SK-N-SH (cell line): ENCODE results near the gene NLRP4. TPM values are rescaled to one million over a fixed set of nuclear protein-coding genes. Genes with fewer than 3 reads are reported as not detected.

Experiments used
- CTCF ChIA-PET: fragments of 300-600, 350-600 bp; formaldehyde crosslinking; extraction: SDS; loops from one replicate; lab custom pipeline; 2021; lab: Yijun Ruan, JAX
- POLR2A ChIA-PET: fragments of 350-600 bp; sonication (Branson Sonifier 250); formaldehyde crosslinking; extraction: SDS; loops from one replicate; lab custom pipeline; 2020; ENCODE audit warnings: antibody characterized with exemption, inconsistent platforms; lab: Yijun Ruan, JAX
- DNase-seq: peaks from one replicate; pipeline ENCODE4 v3.0.0; 2012
- H2AFZ ChIP-seq: fragments of 200-600 bp; sonication (generic); 2 replicates; pipeline ENCODE4 v1.8.1; 2016; ENCODE audit warnings: antibody characterized with exemption, mild to moderate bottlenecking, low read depth
- H3F3A ChIP-seq: fragments of 200-600 bp; sonication (generic); replicated peaks from 2 replicates; pipeline ENCODE3; 2016; ENCODE audit warnings: antibody characterized with exemption, mild to moderate bottlenecking; ENCODE audit not compliant: insufficient read depth
- H3K27ac ChIP-seq, 2 experiments: fragments of 200-500 bp in 1 of 2; fragments of 200-600 bp in 1 of 2; sonication (Bioruptor generic) in 1 of 2; sonication (generic), shearing (Covaris generic) in 1 of 2; 2 replicates each; pipeline versions ENCODE4 v1.5.1 to v1.6.1; 2014 to 2016; ENCODE audit warnings: low read depth in 2 of 2, inconsistent platforms in 1 of 2, low read length in 1 of 2, mild to moderate bottlenecking in 1 of 2, mixed read lengths in 1 of 2
- H3K27me3 ChIP-seq: fragments of 200-600 bp; sonication (generic), shearing (Covaris generic); 2 replicates; pipeline ENCODE4 v1.6.1; 2016; ENCODE audit warnings: mixed run types; ENCODE audit not compliant: insufficient read depth
- H3K36me3 ChIP-seq, 2 experiments: fragments of 200-500 bp in 1 of 2; fragments of 200-600 bp in 1 of 2; sonication (Bioruptor generic) in 1 of 2; sonication (generic) in 1 of 2; replicated peaks in 1 of 2; 2 replicates each; pipeline versions ENCODE3 to v1.5.1; 2014 to 2016; ENCODE audit warnings: low read length in 1 of 2, mild to moderate bottlenecking in 1 of 2; ENCODE audit not compliant: insufficient read depth in 2 of 2, control insufficient read depth in 1 of 2
- H3K4me1 ChIP-seq, 2 experiments: fragments of 200-500 bp in 1 of 2; fragments of 200-600 bp in 1 of 2; sonication (Bioruptor generic) in 1 of 2; sonication (generic), shearing (Covaris generic) in 1 of 2; 2 replicates each; pipeline versions ENCODE4 v1.5.1 to v1.6.1; 2014 to 2016; ENCODE audit warnings: low read depth in 1 of 2, low read length in 1 of 2, mixed run types in 1 of 2; ENCODE audit not compliant: insufficient read depth in 2 of 2, control insufficient read depth in 1 of 2
- H3K4me2 ChIP-seq: fragments of 200-600 bp; sonication (generic), shearing (Covaris generic); 2 replicates; pipeline ENCODE4 v1.6.1; 2017; ENCODE audit warnings: mixed run types
- H3K4me3 ChIP-seq, 2 experiments: fragments of 200-500 bp in 1 of 2; fragments of 200-600 bp in 1 of 2; sonication (Bioruptor generic) in 1 of 2; sonication (generic), shearing (Covaris generic) in 1 of 2; 2 replicates each; pipeline versions ENCODE4 v1.5.1 to v1.8.1; 2014 to 2016; ENCODE audit warnings: low read depth in 2 of 2, inconsistent platforms in 1 of 2, low read length in 1 of 2, mild to moderate bottlenecking in 1 of 2, mixed read lengths in 1 of 2, moderate library complexity in 1 of 2
- H3K79me2 ChIP-seq: fragments of 200-600 bp; sonication (generic); 2 replicates; pipeline ENCODE4 v1.8.1; 2017; ENCODE audit warnings: mild to moderate bottlenecking; ENCODE audit not compliant: insufficient read depth
- H3K9ac ChIP-seq: fragments of 200-600 bp; sonication (generic); 2 replicates; pipeline ENCODE4 v1.6.1; 2017; ENCODE audit warnings: mixed run types
- H3K9me2 ChIP-seq: fragments of 200-600 bp; sonication (generic); 2 replicates; pipeline ENCODE4 v1.6.1; 2017; ENCODE audit warnings: mixed run types
- H3K9me3 ChIP-seq: fragments of 200-600 bp; sonication (generic); 2 replicates; pipeline ENCODE4 v1.6.1; 2017; ENCODE audit warnings: mixed run types, mild to moderate bottlenecking, moderate library complexity
- H4K20me1 ChIP-seq: fragments of 200-600 bp; sonication (generic); 2 replicates; pipeline ENCODE4 v1.6.1; 2017; ENCODE audit warnings: mild to moderate bottlenecking, mixed run types; ENCODE audit not compliant: insufficient read depth
- EP300 ChIP-seq, 2 experiments: IDR thresholded peaks; 2 replicates each; pipeline versions ENCODE4 v1.4.0 to v1.6.1; 2012; ENCODE audit warnings: borderline replicate concordance in 1 of 2, low read depth in 1 of 2, low read length in 1 of 2
- FOSL2 ChIP-seq: IDR thresholded peaks from 2 replicates; pipeline ENCODE4 v1.4.0; 2012; ENCODE audit warnings: low read depth, mild to moderate bottlenecking, moderate library complexity, borderline replicate concordance
- FOXJ3 ChIP-seq: sonication (generic); formaldehyde crosslinking; IDR thresholded peaks from 2 replicates; pipeline ENCODE4 v1.5.1; 2020; ENCODE audit warnings: mild to moderate bottlenecking, missing genetic modification reagents
- GABPA ChIP-seq: IDR thresholded peaks from 2 replicates; pipeline ENCODE4 v1.4.0; 2012; ENCODE audit warnings: low read depth, mild to moderate bottlenecking
- GATA2 ChIP-seq: sonication (generic); formaldehyde crosslinking; IDR thresholded peaks from 2 replicates; pipeline ENCODE4 v1.5.0; 2020; ENCODE audit warnings: mild to moderate bottlenecking, missing genetic modification reagents
- MAX ChIP-seq: IDR thresholded peaks from 2 replicates; pipeline ENCODE4 v1.4.0; 2012; ENCODE audit warnings: low read depth
- NFIC ChIP-seq: IDR thresholded peaks from 2 replicates; pipeline ENCODE4 v1.4.0; 2012; ENCODE audit warnings: borderline replicate concordance
- POLR2AphosphoS5 ChIP-seq: IDR thresholded peaks from 2 replicates; pipeline ENCODE4 v1.6.1; 2012; ENCODE audit warnings: low read depth, low read length
- SIN3A ChIP-seq: IDR thresholded peaks from 2 replicates; pipeline ENCODE4 v1.6.1; 2012; ENCODE audit warnings: low read depth, mild to moderate bottlenecking, low read length, moderate library complexity, borderline replicate concordance
- SMC3 ChIP-seq: IDR thresholded peaks from 2 replicates; pipeline ENCODE4 v1.6.1; 2012; ENCODE audit warnings: low read depth, low read length, improper control_type of control experiment
- TAF1 ChIP-seq: IDR thresholded peaks from 2 replicates; pipeline ENCODE4 v1.6.1; 2012; ENCODE audit warnings: low read depth, mild to moderate bottlenecking, low read length, moderate library complexity, borderline replicate concordance
- TCF12 ChIP-seq: IDR thresholded peaks from 2 replicates; pipeline ENCODE4 v1.4.0; 2012
- TEAD4 ChIP-seq: IDR thresholded peaks from 2 replicates; pipeline ENCODE4 v1.4.0; 2012; ENCODE audit warnings: mild to moderate bottlenecking, borderline replicate concordance; ENCODE audit not compliant: insufficient read depth
- YY1 ChIP-seq: IDR thresholded peaks from 2 replicates; pipeline ENCODE4 v1.4.0; 2012; ENCODE audit warnings: low read depth, mild to moderate bottlenecking
- WGBS: methylation state at CpG from one replicate; pipeline ENCODE4 v1.1.6; 2017; ENCODE audit warnings: low lambda C conversion rate; 5-methylcytosine and 5-hydroxymethylcytosine counted together
- polyA plus RNA-seq, 3 experiments: library from polyadenylated mRNA; depleted of rRNA; stranded (reverse); fragments of >200 nt; gene quantifications; 2 replicates each; pipeline ENCODE4 v1.2.3, GENCODE V29; 2012
- TF ChIP-seq, protein P1 (sequence below): IDR thresholded peaks from 2 replicates; pipeline ENCODE4 v1.6.1; 2012; ENCODE audit warnings: mild to moderate bottlenecking, low read depth, low read length, moderate library complexity
- TF ChIP-seq, protein P2 (sequence below): fragments of 200-600 bp; sonication (generic); IDR thresholded peaks from 2 replicates; pipeline ENCODE4 v1.6.1; 2017; ENCODE audit warnings: antibody characterized with exemption, mild to moderate bottlenecking, moderate library complexity

Gene NLRP4
- polyA plus RNA-seq, 1 of the 3 experiments (the other 2 are of a cell fraction): 0.02 TPM

DNA sequence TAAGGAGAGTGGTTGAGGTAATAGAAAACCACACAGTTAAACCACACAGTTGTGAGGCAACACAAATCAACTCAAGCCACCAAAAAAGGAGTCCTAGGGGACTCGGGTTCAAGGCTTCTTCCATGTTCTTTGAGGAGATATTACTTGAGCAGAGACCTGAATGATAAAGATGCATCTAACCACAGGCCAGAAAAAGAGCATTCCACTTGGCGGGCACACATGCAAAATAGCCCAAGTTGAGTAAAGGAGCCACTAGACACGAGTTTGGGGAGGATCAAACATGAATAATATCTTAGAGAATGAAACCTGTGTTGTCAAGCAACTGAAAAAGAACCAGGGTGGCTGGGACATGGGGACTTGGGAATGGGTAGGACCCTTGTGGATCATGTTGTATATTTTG is 30.2 kb downstream of the NLRP4 start:
- no peak overlapping the region for H2AFZ ChIP-seq
- CTCF ChIA-PET: no interaction called here

GRCh38 chr19:55867101-55867500 is 30.8 kb downstream of the NLRP4 start:
- Histone ChIP-seq H3K9ac (no peak overlapping the region), H3K27ac (no peak overlapping the region), H3K9me2 (no peaks in the 10 kb centered on the region), H4K20me1 (no peaks in the 10 kb centered on the region), H3K36me3 (no peaks in the 10 kb centered on the region), H2AFZ (no peak overlapping the region), H3F3A (no peaks in the 10 kb centered on the region), H3K4me1 (no peaks in the 10 kb centered on the region), H3K9me3 (no peaks in the 10 kb centered on the region), H3K79me2 (no peaks in the 10 kb centered on the region), H3K4me2 (no peak overlapping the region), H3K4me3 (no peak overlapping the region), H3K27me3 (peaks cover 19% of the 10 kb centered on the region; the same call in 1 of the 2 replicates)
- DNase-seq: no peak
- CTCF ChIA-PET: no interaction called here
- POLR2A ChIA-PET: no interaction called here
- 9% methylated on average over 5 of the region's 7 CpGs for WGBS
- TF ChIP-seq POLR2AphosphoS5 (no peak), EP300 (IDR thresholded peaks at IDR 0.05; ENCODE audit: borderline replicate concordance in 1 of 2, low read depth in 1 of 2, low read length in 1 of 2) (no peak), GABPA (no peak), TCF12 (no peak), NFIC (no peak)
- TF ChIP-seq, protein P1, sequence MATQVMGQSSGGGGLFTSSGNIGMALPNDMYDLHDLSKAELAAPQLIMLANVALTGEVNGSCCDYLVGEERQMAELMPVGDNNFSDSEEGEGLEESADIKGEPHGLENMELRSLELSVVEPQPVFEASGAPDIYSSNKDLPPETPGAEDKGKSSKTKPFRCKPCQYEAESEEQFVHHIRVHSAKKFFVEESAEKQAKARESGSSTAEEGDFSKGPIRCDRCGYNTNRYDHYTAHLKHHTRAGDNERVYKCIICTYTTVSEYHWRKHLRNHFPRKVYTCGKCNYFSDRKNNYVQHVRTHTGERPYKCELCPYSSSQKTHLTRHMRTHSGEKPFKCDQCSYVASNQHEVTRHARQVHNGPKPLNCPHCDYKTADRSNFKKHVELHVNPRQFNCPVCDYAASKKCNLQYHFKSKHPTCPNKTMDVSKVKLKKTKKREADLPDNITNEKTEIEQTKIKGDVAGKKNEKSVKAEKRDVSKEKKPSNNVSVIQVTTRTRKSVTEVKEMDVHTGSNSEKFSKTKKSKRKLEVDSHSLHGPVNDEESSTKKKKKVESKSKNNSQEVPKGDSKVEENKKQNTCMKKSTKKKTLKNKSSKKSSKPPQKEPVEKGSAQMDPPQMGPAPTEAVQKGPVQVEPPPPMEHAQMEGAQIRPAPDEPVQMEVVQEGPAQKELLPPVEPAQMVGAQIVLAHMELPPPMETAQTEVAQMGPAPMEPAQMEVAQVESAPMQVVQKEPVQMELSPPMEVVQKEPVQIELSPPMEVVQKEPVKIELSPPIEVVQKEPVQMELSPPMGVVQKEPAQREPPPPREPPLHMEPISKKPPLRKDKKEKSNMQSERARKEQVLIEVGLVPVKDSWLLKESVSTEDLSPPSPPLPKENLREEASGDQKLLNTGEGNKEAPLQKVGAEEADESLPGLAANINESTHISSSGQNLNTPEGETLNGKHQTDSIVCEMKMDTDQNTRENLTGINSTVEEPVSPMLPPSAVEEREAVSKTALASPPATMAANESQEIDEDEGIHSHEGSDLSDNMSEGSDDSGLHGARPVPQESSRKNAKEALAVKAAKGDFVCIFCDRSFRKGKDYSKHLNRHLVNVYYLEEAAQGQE: no peak
- TF ChIP-seq, protein P2, sequence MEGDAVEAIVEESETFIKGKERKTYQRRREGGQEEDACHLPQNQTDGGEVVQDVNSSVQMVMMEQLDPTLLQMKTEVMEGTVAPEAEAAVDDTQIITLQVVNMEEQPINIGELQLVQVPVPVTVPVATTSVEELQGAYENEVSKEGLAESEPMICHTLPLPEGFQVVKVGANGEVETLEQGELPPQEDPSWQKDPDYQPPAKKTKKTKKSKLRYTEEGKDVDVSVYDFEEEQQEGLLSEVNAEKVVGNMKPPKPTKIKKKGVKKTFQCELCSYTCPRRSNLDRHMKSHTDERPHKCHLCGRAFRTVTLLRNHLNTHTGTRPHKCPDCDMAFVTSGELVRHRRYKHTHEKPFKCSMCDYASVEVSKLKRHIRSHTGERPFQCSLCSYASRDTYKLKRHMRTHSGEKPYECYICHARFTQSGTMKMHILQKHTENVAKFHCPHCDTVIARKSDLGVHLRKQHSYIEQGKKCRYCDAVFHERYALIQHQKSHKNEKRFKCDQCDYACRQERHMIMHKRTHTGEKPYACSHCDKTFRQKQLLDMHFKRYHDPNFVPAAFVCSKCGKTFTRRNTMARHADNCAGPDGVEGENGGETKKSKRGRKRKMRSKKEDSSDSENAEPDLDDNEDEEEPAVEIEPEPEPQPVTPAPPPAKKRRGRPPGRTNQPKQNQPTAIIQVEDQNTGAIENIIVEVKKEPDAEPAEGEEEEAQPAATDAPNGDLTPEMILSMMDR: no peak

More for the DNA sequence above, 30.2 kb downstream of the NLRP4 start:
- WGBS: 1% methylated on average over 3 of the region's 3 CpGs
- no peak overlapping the region for H3K9ac ChIP-seq
- H3K27me3 ChIP-seq: peaks cover 14% of the 10 kb centered on the region; the same call in 1 of the 2 replicates
- no peak for DNase-seq
- H3K27ac ChIP-seq: no peak overlapping the region
- no peaks in the 10 kb centered on the region for H3K9me3 ChIP-seq
- no peaks in the 10 kb centered on the region for H3F3A ChIP-seq
- no peaks in the 10 kb centered on the region for H3K9me2 ChIP-seq
- H3K4me1 ChIP-seq: no peaks in the 10 kb centered on the region
- no peaks in the 10 kb centered on the region for H3K36me3 ChIP-seq
- no peak overlapping the region for H3K4me2 ChIP-seq
- H3K79me2 ChIP-seq: no peaks in the 10 kb centered on the region
- H3K4me3 ChIP-seq: no peak overlapping the region
- TF ChIP-seq SIN3A (no peak), NFIC (no peak), GATA2 (no peak), EP300 (IDR thresholded peaks at IDR 0.05; ENCODE audit: borderline replicate concordance in 1 of 2, low read depth in 1 of 2, low read length in 1 of 2) (no peak), GABPA (no peak), TEAD4 (no peak), TAF1 (no peak), POLR2AphosphoS5 (no peak), TCF12 (no peak), SMC3 (no peak), FOXJ3 (no peak), YY1 (no peak), MAX (no peak), FOSL2 (no peak)
- TF ChIP-seq, protein P1: no peak
- H4K20me1 ChIP-seq: no peaks in the 10 kb centered on the region
- POLR2A ChIA-PET: no interaction called here
